SK-N-SH (cell line): Measurements from ENCODE around the gene CEACAM8. TPM values are rescaled to one million over a fixed set of nuclear protein-coding genes. Genes with fewer than 3 reads are reported as not detected.
A peak's percentile ranks its signal among the peaks of the same experiment; 100 is the strongest.
"Not testable (repeated sequence)": the region's sequence is repeated elsewhere in the genome, so short reads cannot be mapped to it uniquely, and the experiment has no call there.

Experiments used
- CTCF ChIA-PET: fragments of 300-600, 350-600 bp; formaldehyde crosslinking; extraction: SDS; loops from one replicate; lab custom pipeline; 2021; lab: Yijun Ruan, JAX
- POLR2A ChIA-PET: fragments of 350-600 bp; sonication (Branson Sonifier 250); formaldehyde crosslinking; extraction: SDS; loops from one replicate; lab custom pipeline; 2020; ENCODE audit warnings: antibody characterized with exemption, inconsistent platforms; lab: Yijun Ruan, JAX
- DNase-seq: peaks from one replicate; pipeline ENCODE4 v3.0.0; 2012
- H2AFZ ChIP-seq: fragments of 200-600 bp; sonication (generic); 2 replicates; pipeline ENCODE4 v1.8.1; 2016; ENCODE audit warnings: antibody characterized with exemption, mild to moderate bottlenecking, low read depth
- H3F3A ChIP-seq: fragments of 200-600 bp; sonication (generic); replicated peaks from 2 replicates; pipeline ENCODE3; 2016; ENCODE audit warnings: antibody characterized with exemption, mild to moderate bottlenecking; ENCODE audit not compliant: insufficient read depth
- H3K27ac ChIP-seq, 2 experiments: fragments of 200-500 bp in 1 of 2; fragments of 200-600 bp in 1 of 2; sonication (Bioruptor generic) in 1 of 2; sonication (generic), shearing (Covaris generic) in 1 of 2; 2 replicates each; pipeline versions ENCODE4 v1.5.1 to v1.6.1; 2014 to 2016; ENCODE audit warnings: low read depth in 2 of 2, inconsistent platforms in 1 of 2, low read length in 1 of 2, mild to moderate bottlenecking in 1 of 2, mixed read lengths in 1 of 2
- H3K27me3 ChIP-seq: fragments of 200-600 bp; sonication (generic), shearing (Covaris generic); 2 replicates; pipeline ENCODE4 v1.6.1; 2016; ENCODE audit warnings: mixed run types; ENCODE audit not compliant: insufficient read depth
- H3K36me3 ChIP-seq, 2 experiments: fragments of 200-500 bp in 1 of 2; fragments of 200-600 bp in 1 of 2; sonication (Bioruptor generic) in 1 of 2; sonication (generic) in 1 of 2; replicated peaks in 1 of 2; 2 replicates each; pipeline versions ENCODE3 to v1.5.1; 2014 to 2016; ENCODE audit warnings: low read length in 1 of 2, mild to moderate bottlenecking in 1 of 2; ENCODE audit not compliant: insufficient read depth in 2 of 2, control insufficient read depth in 1 of 2
- H3K4me1 ChIP-seq, 2 experiments: fragments of 200-500 bp in 1 of 2; fragments of 200-600 bp in 1 of 2; sonication (Bioruptor generic) in 1 of 2; sonication (generic), shearing (Covaris generic) in 1 of 2; 2 replicates each; pipeline versions ENCODE4 v1.5.1 to v1.6.1; 2014 to 2016; ENCODE audit warnings: low read depth in 1 of 2, low read length in 1 of 2, mixed run types in 1 of 2; ENCODE audit not compliant: insufficient read depth in 2 of 2, control insufficient read depth in 1 of 2
- H3K4me2 ChIP-seq: fragments of 200-600 bp; sonication (generic), shearing (Covaris generic); 2 replicates; pipeline ENCODE4 v1.6.1; 2017; ENCODE audit warnings: mixed run types
- H3K4me3 ChIP-seq, 2 experiments: fragments of 200-500 bp in 1 of 2; fragments of 200-600 bp in 1 of 2; sonication (Bioruptor generic) in 1 of 2; sonication (generic), shearing (Covaris generic) in 1 of 2; 2 replicates each; pipeline versions ENCODE4 v1.5.1 to v1.8.1; 2014 to 2016; ENCODE audit warnings: low read depth in 2 of 2, inconsistent platforms in 1 of 2, low read length in 1 of 2, mild to moderate bottlenecking in 1 of 2, mixed read lengths in 1 of 2, moderate library complexity in 1 of 2
- H3K79me2 ChIP-seq: fragments of 200-600 bp; sonication (generic); 2 replicates; pipeline ENCODE4 v1.8.1; 2017; ENCODE audit warnings: mild to moderate bottlenecking; ENCODE audit not compliant: insufficient read depth
- H3K9ac ChIP-seq: fragments of 200-600 bp; sonication (generic); 2 replicates; pipeline ENCODE4 v1.6.1; 2017; ENCODE audit warnings: mixed run types
- H3K9me2 ChIP-seq: fragments of 200-600 bp; sonication (generic); 2 replicates; pipeline ENCODE4 v1.6.1; 2017; ENCODE audit warnings: mixed run types
- H3K9me3 ChIP-seq: fragments of 200-600 bp; sonication (generic); 2 replicates; pipeline ENCODE4 v1.6.1; 2017; ENCODE audit warnings: mixed run types, mild to moderate bottlenecking, moderate library complexity
- H4K20me1 ChIP-seq: fragments of 200-600 bp; sonication (generic); 2 replicates; pipeline ENCODE4 v1.6.1; 2017; ENCODE audit warnings: mild to moderate bottlenecking, mixed run types; ENCODE audit not compliant: insufficient read depth
- ELF1 ChIP-seq: IDR thresholded peaks from 2 replicates; pipeline ENCODE4 v1.4.0; 2012
- GABPA ChIP-seq: IDR thresholded peaks from 2 replicates; pipeline ENCODE4 v1.4.0; 2012; ENCODE audit warnings: low read depth, mild to moderate bottlenecking
- MXI1 ChIP-seq: IDR thresholded peaks from 2 replicates; pipeline ENCODE4 v1.6.1; 2012; ENCODE audit warnings: mild to moderate bottlenecking, low read depth, low read length, improper control_type of control experiment
- RAD21 ChIP-seq: IDR thresholded peaks from 2 replicates; pipeline ENCODE4 v1.6.1; 2012; ENCODE audit warnings: mild to moderate bottlenecking, low read length
- RFX5 ChIP-seq: IDR thresholded peaks from 2 replicates; pipeline ENCODE4 v1.6.1; 2012; ENCODE audit warnings: mild to moderate bottlenecking, improper control_type of control experiment, low read length
- SIN3A ChIP-seq: IDR thresholded peaks from 2 replicates; pipeline ENCODE4 v1.6.1; 2012; ENCODE audit warnings: low read depth, mild to moderate bottlenecking, low read length, moderate library complexity, borderline replicate concordance
- SMC3 ChIP-seq: IDR thresholded peaks from 2 replicates; pipeline ENCODE4 v1.6.1; 2012; ENCODE audit warnings: low read depth, low read length, improper control_type of control experiment
- WGBS: methylation state at CpG from one replicate; pipeline ENCODE4 v1.1.6; 2017; ENCODE audit warnings: low lambda C conversion rate; 5-methylcytosine and 5-hydroxymethylcytosine counted together
- polyA plus RNA-seq, 3 experiments: library from polyadenylated mRNA; depleted of rRNA; stranded (reverse); fragments of >200 nt; gene quantifications; 2 replicates each; pipeline ENCODE4 v1.2.3, GENCODE V29; 2012
- TF ChIP-seq, protein P1 (sequence below): IDR thresholded peaks from 2 replicates; pipeline ENCODE4; 2012
- TF ChIP-seq, protein P2 (sequence below): fragments of 200-600 bp; sonication (generic); IDR thresholded peaks from 2 replicates; pipeline ENCODE4 v1.6.1; 2017; ENCODE audit warnings: antibody characterized with exemption, mild to moderate bottlenecking, moderate library complexity

The CEACAM8 gene
- polyA plus RNA-seq, 1 of the 3 experiments (the other 2 are of a cell fraction): not detected

DNA sequence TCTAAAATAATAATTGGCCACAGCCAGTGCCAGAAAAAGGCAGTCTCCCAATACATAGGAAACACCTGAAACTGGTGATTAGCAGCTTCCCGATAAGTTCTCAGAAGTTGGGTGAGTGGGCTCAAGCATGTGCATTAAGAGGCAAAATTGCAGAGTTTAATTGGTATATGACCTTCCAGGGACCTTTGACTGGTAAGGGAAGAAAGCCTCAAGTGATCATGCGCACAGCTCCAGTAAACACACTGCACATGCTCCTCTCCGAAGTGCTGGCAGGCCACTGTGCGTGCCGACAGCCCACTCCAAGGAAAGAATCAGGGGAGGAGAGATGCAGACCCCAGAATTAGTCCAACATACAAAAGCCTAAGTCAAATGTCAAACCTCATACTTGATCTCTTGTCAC is 18.9 kb upstream of the CEACAM8 start:
- DNase-seq: no peak
- Histone ChIP-seq H3K9ac (no peak overlapping the region), H2AFZ (no peak overlapping the region), H3K4me3 (no peak overlapping the region), H3K9me2 (no peaks in the 10 kb centered on the region), H3K27me3 (peaks cover 13% of the 10 kb centered on the region; the same call in 1 of the 2 replicates), H3K36me3 (no peaks in the 10 kb centered on the region), H3F3A (no peaks in the 10 kb centered on the region), H3K9me3 (no peaks in the 10 kb centered on the region), H4K20me1 (no peaks in the 10 kb centered on the region), H3K27ac (no peak overlapping the region), H3K4me2 (no peak overlapping the region), H3K4me1 (no peaks in the 10 kb centered on the region), H3K79me2 (no peaks in the 10 kb centered on the region)
- CTCF ChIA-PET: interaction anchor here (2.4 to 2.5 kb wide), 2 partner anchors 17 to 21 kb away, joined by 7 to 8 read pairs; no protein-coding TSS in a partner anchor
- 11% methylated on average over 5 of the region's 5 CpGs for WGBS
- TF ChIP-seq MXI1 (no peak), GABPA (no peak)
- TF ChIP-seq, protein P1, sequence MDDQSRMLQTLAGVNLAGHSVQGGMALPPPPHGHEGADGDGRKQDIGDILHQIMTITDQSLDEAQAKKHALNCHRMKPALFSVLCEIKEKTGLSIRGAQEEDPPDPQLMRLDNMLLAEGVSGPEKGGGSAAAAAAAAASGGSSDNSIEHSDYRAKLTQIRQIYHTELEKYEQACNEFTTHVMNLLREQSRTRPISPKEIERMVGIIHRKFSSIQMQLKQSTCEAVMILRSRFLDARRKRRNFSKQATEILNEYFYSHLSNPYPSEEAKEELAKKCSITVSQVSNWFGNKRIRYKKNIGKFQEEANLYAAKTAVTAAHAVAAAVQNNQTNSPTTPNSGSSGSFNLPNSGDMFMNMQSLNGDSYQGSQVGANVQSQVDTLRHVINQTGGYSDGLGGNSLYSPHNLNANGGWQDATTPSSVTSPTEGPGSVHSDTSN: no peak
- POLR2A ChIA-PET: no interaction called here

GRCh38 chr19:42610401-42610915 is 15.7 kb upstream of the CEACAM8 start:
- H3K4me2 ChIP-seq, H3K4me3 ChIP-seq, H3F3A ChIP-seq, H3K9me2 ChIP-seq, H3K9ac ChIP-seq, H3K79me2 ChIP-seq, H3K27ac ChIP-seq, H3K36me3 ChIP-seq, H4K20me1 ChIP-seq, H3K27me3 ChIP-seq, H3K9me3 ChIP-seq, CTCF ChIA-PET, POLR2A ChIA-PET, DNase-seq, H3K4me1 ChIP-seq, H2AFZ ChIP-seq: not testable (repeated sequence)
- WGBS: 87% methylated on average over 9 of the region's 33 CpGs

DNA sequence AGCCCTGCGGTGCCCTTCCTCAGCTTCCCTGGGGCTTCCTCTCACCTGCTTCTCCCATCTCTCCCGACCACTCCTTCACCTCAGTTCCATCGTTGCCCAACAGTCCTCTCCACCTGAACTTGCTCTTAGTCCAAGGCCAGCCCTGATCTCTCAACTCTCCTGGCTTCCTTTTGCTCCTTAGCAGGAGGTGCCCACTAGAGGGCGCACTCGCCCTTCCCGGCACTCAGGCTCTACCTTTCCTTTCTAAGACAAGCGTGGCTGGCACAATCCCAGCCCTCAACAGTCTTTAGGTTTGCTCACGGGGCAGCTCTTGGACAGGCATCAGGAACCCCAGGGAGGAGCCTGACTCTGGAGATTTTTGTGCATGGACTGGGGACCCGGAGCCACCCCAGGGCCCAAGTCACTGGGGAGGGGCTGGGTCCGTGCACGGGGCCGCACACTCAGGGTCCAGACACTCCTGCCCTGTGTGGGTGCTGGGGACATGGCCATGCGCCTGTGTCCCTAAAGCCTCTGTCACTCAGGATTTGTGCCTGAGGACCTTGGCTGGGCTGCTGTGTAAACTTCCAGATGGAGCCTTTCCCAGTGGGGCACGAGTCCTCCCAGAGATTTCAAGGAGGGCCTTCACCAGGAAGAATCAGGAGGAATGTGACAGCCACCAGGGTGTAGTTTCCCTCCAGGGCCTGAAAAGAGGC is 12.1 kb upstream of the CEACAM8 start:
- CTCF ChIA-PET: interaction anchor here (0.6 to 3.2 kb wide), 8 partner anchors 9 to 1171 kb away, joined by 3 to 23 read pairs (median 4); no protein-coding TSS in a partner anchor

More for the DNA sequence above, 12.1 kb upstream of the CEACAM8 start:
- no peaks in the 10 kb centered on the region for H3K27me3 ChIP-seq
- no peaks in the 10 kb centered on the region for H3K4me1 ChIP-seq
- H3K36me3 ChIP-seq: no peaks in the 10 kb centered on the region
- DNase-seq: peak; percentile 76
- H3K4me2 ChIP-seq: no peak overlapping the region
- H3K4me3 ChIP-seq: peak overlapping the region in 1 of 2 experiments; percentile 46; a peak in 1 of 4 replicates
- POLR2A ChIA-PET: no interaction called here
- H3K27ac ChIP-seq: no peak overlapping the region
- WGBS: 10% methylated on average over 10 of the region's 14 CpGs
- H3K9ac ChIP-seq: no peak overlapping the region
- no peaks in the 10 kb centered on the region for H3K9me3 ChIP-seq
- H3K79me2 ChIP-seq: no peaks in the 10 kb centered on the region
- no peaks in the 10 kb centered on the region for H4K20me1 ChIP-seq
- H3K9me2 ChIP-seq: no peaks in the 10 kb centered on the region
- TF ChIP-seq RAD21 (peak; percentile 53), SMC3 (peak; percentile 21; the same call in 1 of the 2 replicates), SIN3A (no peak), RFX5 (no peak), ELF1 (no peak)
- TF ChIP-seq, protein P2, sequence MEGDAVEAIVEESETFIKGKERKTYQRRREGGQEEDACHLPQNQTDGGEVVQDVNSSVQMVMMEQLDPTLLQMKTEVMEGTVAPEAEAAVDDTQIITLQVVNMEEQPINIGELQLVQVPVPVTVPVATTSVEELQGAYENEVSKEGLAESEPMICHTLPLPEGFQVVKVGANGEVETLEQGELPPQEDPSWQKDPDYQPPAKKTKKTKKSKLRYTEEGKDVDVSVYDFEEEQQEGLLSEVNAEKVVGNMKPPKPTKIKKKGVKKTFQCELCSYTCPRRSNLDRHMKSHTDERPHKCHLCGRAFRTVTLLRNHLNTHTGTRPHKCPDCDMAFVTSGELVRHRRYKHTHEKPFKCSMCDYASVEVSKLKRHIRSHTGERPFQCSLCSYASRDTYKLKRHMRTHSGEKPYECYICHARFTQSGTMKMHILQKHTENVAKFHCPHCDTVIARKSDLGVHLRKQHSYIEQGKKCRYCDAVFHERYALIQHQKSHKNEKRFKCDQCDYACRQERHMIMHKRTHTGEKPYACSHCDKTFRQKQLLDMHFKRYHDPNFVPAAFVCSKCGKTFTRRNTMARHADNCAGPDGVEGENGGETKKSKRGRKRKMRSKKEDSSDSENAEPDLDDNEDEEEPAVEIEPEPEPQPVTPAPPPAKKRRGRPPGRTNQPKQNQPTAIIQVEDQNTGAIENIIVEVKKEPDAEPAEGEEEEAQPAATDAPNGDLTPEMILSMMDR: peak; percentile 67
- TF ChIP-seq, all 33 proteins: peak for 3
- Histone ChIP-seq H2AFZ (no peak overlapping the region), H3F3A (no peaks in the 10 kb centered on the region)
